DOHH2 (cell line): Measurements from ENCODE around the gene MC5R.

ENCODE experiments used
- H3F3A ChIP-seq: fragments of 200-600 bp; sonication (generic), shearing (Covaris generic); 2 replicates; pipeline ENCODE4 v1.6.0; 2016; ENCODE audit warnings: antibody characterized with exemption, mild to moderate bottlenecking; ENCODE audit not compliant: control insufficient read depth, insufficient read depth
- H3K27ac ChIP-seq: fragments of 200-600 bp; sonication (generic); 2 replicates; pipeline ENCODE4 v1.5.1; 2014; ENCODE audit warnings: low read depth, mild to moderate bottlenecking, low read length, moderate library complexity
- H3K27me3 ChIP-seq: fragments of 200-600 bp; sonication (generic); 2 replicates; pipeline ENCODE4 v1.6.1; 2014; ENCODE audit warnings: mild to moderate bottlenecking, low read length, mixed read lengths; ENCODE audit not compliant: control insufficient read depth
- H3K36me3 ChIP-seq: fragments of 200-600 bp; sonication (generic); 2 replicates; pipeline ENCODE4 v1.6.1; 2014; ENCODE audit warnings: mild to moderate bottlenecking, low read length, moderate library complexity, mixed read lengths; ENCODE audit not compliant: control insufficient read depth
- H3K4me1 ChIP-seq: fragments of 200-600 bp; sonication (generic); 2 replicates; pipeline ENCODE4 v1.6.1; 2014; ENCODE audit warnings: mild to moderate bottlenecking, low read length, mixed read lengths; ENCODE audit not compliant: control insufficient read depth
- H3K4me2 ChIP-seq: fragments of 200-600 bp; sonication (generic); 2 replicates; pipeline ENCODE4 v1.6.0; 2014; ENCODE audit warnings: mild to moderate bottlenecking, low read length, moderate library complexity
- H3K4me3 ChIP-seq: fragments of 200-600 bp; sonication (generic); 2 replicates; pipeline ENCODE4 v1.5.1; 2014; ENCODE audit warnings: mild to moderate bottlenecking, low read length, mixed read lengths
- H3K79me2 ChIP-seq: fragments of 200-600 bp; sonication (generic); 2 replicates; pipeline ENCODE4 v1.6.1; 2014; ENCODE audit warnings: mild to moderate bottlenecking, low read length, mixed read lengths; ENCODE audit not compliant: control insufficient read depth
- H3K9me2 ChIP-seq: fragments of 200-600 bp; sonication (generic); replicated peaks from 2 replicates; pipeline ENCODE4 v1.6.1; 2014; ENCODE audit warnings: mild to moderate bottlenecking, low read length, mixed read lengths; ENCODE audit not compliant: control insufficient read depth
- H3K9me3 ChIP-seq: fragments of 200-600 bp; sonication (generic); 2 replicates; pipeline ENCODE4 v1.6.1; 2014; ENCODE audit warnings: antibody characterized with exemption, low read length, mixed read lengths; ENCODE audit not compliant: control insufficient read depth, insufficient read depth
- H4K20me1 ChIP-seq: fragments of 200-600 bp; sonication (generic); 2 replicates; pipeline ENCODE4 v1.6.0; 2014; ENCODE audit warnings: low read depth, mild to moderate bottlenecking, antibody characterized with exemption, low read length, moderate library complexity; ENCODE audit not compliant: control insufficient read depth, insufficient read depth
- EZH2phosphoT487 ChIP-seq: fragments of 200-600 bp; sonication (generic); IDR thresholded peaks from 2 replicates; pipeline ENCODE4 v1.6.1; 2017; ENCODE audit warnings: borderline replicate concordance, mild to moderate bottlenecking, antibody characterized with exemption, low read length, moderate library complexity, mixed read lengths
- TF ChIP-seq, protein P1 (sequence below): fragments of 200-600 bp; sonication (generic); IDR thresholded peaks from one replicate; pipeline ENCODE4 v1.5.1; 2014; ENCODE audit warnings: antibody characterized with exemption, mild to moderate bottlenecking, low read depth, low read length; ENCODE audit not compliant: poor library complexity, severe bottlenecking

MC5R gene

DNA sequence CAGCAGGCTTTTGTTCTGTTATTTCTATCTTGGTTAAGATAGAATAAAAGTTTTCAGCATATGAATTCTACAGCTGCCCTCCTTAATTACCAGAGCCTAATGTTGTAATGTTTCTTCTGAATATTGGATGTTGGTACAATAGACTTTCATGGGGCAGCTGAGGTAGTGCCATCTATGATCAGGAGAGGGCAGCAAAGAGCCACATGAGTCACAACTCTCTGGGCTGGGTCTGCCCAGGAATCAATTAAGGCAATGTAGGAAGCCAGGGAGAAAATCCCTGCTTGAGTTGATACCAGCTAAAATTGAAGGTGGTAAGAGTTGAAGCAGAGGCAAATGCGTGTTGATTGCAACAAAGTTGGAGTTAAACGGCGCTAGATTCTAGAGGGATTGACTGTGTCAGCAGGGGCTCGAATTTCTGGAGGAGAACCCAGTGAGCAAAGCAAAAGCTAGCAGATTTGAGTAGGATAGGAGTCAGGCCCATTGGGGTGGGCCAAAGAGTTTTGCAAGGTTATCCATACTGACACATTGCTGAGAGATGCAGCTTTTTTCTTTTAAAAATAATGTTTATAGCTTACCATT, 10.6 kb upstream of the MC5R start:
- no peaks in the 10 kb centered on the region for H3K4me1 ChIP-seq
- H4K20me1 ChIP-seq = no peaks in the 10 kb centered on the region
- no peaks in the 10 kb centered on the region for H3K79me2 ChIP-seq
- peaks cover 21% of the 10 kb centered on the region for H3K27me3 ChIP-seq
- H3F3A ChIP-seq = no peaks in the 10 kb centered on the region
- TF ChIP-seq, protein P1, sequence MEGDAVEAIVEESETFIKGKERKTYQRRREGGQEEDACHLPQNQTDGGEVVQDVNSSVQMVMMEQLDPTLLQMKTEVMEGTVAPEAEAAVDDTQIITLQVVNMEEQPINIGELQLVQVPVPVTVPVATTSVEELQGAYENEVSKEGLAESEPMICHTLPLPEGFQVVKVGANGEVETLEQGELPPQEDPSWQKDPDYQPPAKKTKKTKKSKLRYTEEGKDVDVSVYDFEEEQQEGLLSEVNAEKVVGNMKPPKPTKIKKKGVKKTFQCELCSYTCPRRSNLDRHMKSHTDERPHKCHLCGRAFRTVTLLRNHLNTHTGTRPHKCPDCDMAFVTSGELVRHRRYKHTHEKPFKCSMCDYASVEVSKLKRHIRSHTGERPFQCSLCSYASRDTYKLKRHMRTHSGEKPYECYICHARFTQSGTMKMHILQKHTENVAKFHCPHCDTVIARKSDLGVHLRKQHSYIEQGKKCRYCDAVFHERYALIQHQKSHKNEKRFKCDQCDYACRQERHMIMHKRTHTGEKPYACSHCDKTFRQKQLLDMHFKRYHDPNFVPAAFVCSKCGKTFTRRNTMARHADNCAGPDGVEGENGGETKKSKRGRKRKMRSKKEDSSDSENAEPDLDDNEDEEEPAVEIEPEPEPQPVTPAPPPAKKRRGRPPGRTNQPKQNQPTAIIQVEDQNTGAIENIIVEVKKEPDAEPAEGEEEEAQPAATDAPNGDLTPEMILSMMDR = peak; percentile 86
- TF ChIP-seq EZH2phosphoT487 = no peak
- no peak overlapping the region for H3K27ac ChIP-seq
- H3K9me3 ChIP-seq = no peaks in the 10 kb centered on the region
- no peaks in the 10 kb centered on the region for H3K36me3 ChIP-seq
- no peak overlapping the region for H3K4me2 ChIP-seq
- no peaks in the 10 kb centered on the region for H3K9me2 ChIP-seq
- no peak overlapping the region for H3K4me3 ChIP-seq

DNA sequence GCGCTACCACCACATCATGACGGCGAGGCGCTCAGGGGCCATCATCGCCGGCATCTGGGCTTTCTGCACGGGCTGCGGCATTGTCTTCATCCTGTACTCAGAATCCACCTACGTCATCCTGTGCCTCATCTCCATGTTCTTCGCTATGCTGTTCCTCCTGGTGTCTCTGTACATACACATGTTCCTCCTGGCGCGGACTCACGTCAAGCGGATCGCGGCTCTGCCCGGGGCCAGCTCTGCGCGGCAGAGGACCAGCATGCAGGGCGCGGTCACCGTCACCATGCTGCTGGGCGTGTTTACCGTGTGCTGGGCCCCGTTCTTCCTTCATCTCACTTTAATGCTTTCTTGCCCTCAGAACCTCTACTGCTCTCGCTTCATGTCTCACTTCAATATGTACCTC, 2.3 kb downstream of the MC5R start:
- no peaks in the 10 kb centered on the region for H3K36me3 ChIP-seq
- no peaks in the 10 kb centered on the region for H3K79me2 ChIP-seq
- no peaks in the 10 kb centered on the region; the same call in 1 of the 2 replicates for H3K9me2 ChIP-seq
- H3K27ac ChIP-seq = no peak overlapping the region
- H3K4me3 ChIP-seq = no peak overlapping the region
- no peaks in the 10 kb centered on the region for H4K20me1 ChIP-seq
- H3K27me3 ChIP-seq = peaks cover 22% of the 10 kb centered on the region
- TF ChIP-seq EZH2phosphoT487 = no peak
- TF ChIP-seq, protein P1 = no peak
- no peaks in the 10 kb centered on the region for H3F3A ChIP-seq
- H3K9me3 ChIP-seq = no peaks in the 10 kb centered on the region
- H3K4me1 ChIP-seq = peaks cover 9% of the 10 kb centered on the region
- no peak overlapping the region for H3K4me2 ChIP-seq

DNA sequence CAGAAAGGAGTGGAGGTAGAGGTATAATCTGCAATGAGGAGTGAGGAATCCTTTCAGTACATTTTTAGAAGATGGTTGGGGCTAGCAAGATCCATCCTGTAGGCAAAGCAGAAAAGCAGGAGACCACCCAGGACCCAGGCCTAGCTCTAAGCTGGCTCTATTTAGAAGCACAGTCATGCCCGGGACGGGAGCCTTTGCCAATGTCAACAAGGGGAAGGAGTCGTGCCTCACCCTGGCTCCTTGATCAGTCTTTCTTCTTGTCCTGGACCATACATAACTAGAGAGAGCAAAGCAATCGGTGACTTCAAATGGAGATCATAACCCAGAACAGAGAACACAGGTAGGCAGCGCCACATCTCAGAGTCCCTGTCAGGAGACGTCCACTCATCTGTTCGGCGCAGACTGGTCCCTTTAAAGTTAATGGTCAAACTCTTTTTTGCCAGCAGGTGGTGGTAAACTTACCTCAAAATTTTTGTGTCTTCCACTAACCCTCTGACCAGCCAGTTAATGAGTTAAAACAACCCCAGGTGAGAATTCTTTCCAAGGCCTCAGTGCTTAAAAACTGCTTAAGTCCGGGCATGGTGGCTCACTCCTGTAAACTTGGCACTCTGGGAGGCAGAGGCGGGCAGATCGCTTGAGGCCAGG, 8.0 kb downstream of the MC5R start:
- Histone ChIP-seq H3K27ac (no peak overlapping the region), H3K9me2 (no peaks in the 10 kb centered on the region), H3K36me3 (no peaks in the 10 kb centered on the region), H3K4me3 (no peak overlapping the region), H4K20me1 (no peaks in the 10 kb centered on the region), H3K4me2 (no peak overlapping the region), H3K79me2 (no peaks in the 10 kb centered on the region), H3K4me1 (no peaks in the 10 kb centered on the region), H3K9me3 (no peaks in the 10 kb centered on the region), H3K27me3 (peaks cover 6% of the 10 kb centered on the region; the same call in 1 of the 2 replicates), H3F3A (no peaks in the 10 kb centered on the region)
- TF ChIP-seq EZH2phosphoT487 = no peak
- TF ChIP-seq, protein P1 = no peak
